ENCODE data around the gene PRELID2.
"Not testable (repeated sequence)": the region's sequence is repeated elsewhere in the genome, so short reads cannot be mapped to it uniquely, and the experiment has no call there.

The PRELID2 gene

DNA sequence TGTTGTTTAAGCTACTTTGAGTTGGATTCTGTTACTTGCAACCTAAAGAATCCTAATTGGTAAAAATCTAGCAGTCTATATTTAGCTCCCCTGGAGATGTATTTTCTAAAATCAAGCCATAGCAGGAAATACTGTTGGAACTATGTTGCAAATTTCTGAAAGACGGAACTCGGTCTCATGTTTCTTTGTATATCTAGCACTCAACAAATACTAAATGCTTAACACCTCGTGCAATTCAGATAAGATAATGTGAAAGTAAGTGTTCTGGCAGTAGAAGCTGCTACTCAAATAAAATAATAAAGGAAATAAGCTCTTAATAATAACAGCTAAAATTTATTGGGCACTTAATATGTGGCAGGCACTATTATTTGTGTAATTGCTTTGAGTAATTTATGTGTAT lies 10.9 kb upstream of the PRELID2 start:
- TF ChIP-seq, protein P1, sequence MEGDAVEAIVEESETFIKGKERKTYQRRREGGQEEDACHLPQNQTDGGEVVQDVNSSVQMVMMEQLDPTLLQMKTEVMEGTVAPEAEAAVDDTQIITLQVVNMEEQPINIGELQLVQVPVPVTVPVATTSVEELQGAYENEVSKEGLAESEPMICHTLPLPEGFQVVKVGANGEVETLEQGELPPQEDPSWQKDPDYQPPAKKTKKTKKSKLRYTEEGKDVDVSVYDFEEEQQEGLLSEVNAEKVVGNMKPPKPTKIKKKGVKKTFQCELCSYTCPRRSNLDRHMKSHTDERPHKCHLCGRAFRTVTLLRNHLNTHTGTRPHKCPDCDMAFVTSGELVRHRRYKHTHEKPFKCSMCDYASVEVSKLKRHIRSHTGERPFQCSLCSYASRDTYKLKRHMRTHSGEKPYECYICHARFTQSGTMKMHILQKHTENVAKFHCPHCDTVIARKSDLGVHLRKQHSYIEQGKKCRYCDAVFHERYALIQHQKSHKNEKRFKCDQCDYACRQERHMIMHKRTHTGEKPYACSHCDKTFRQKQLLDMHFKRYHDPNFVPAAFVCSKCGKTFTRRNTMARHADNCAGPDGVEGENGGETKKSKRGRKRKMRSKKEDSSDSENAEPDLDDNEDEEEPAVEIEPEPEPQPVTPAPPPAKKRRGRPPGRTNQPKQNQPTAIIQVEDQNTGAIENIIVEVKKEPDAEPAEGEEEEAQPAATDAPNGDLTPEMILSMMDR (IDR thresholded peaks at IDR 0.05; ENCODE audit: poor library complexity, severe bottlenecking) = no peak
- Histone ChIP-seq H3K9me3 (ENCODE audit: severe bottlenecking) (no peaks in the 10 kb centered on the region), H3K27me3 (ENCODE audit: insufficient read depth, poor library complexity, severe bottlenecking) (no peaks in the 10 kb centered on the region), H3K4me1 (ENCODE audit: insufficient read depth, poor library complexity, severe bottlenecking) (peaks cover 21% of the 10 kb centered on the region), H3K36me3 (ENCODE audit: low read depth) (no peaks in the 10 kb centered on the region), H3K4me3 (ENCODE audit: severe bottlenecking) (no peak overlapping the region), H3K27ac (ENCODE audit: poor library complexity, severe bottlenecking) (no peak overlapping the region)
- ATAC-seq (ENCODE audit: low read depth) (no peak), DNase-seq (ENCODE audit: low spot score) (no peak)

DNA sequence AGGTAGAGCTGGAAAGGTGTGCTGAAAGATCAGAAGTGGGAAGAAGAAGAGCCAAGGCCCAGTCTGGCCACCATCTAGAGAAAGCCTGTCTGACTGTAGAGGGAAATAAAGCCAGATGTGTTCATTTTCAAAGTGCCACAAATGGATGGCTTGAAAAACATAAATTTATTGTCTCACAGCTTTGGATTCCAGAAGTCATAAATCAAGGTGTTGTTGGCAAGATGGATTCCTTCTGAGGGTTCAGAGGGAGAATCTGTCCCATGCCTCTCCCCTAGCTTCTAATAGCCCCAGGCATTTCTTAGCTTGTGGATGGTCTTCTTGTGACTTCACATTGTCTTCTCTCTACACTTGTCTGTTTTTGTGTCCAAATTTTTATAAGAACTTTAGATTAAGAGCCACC lies 6.2 kb upstream of the PRELID2 start:
- DNase-seq (ENCODE audit: low spot score) = no peak
- Histone ChIP-seq H3K27me3 (ENCODE audit: insufficient read depth, poor library complexity, severe bottlenecking) (no peaks in the 10 kb centered on the region), H3K36me3 (ENCODE audit: low read depth) (no peaks in the 10 kb centered on the region), H3K4me3 (ENCODE audit: severe bottlenecking) (no peak overlapping the region), H3K27ac (ENCODE audit: poor library complexity, severe bottlenecking) (no peak overlapping the region), H3K4me1 (ENCODE audit: insufficient read depth, poor library complexity, severe bottlenecking) (no peaks in the 10 kb centered on the region), H3K9me3 (ENCODE audit: severe bottlenecking) (no peaks in the 10 kb centered on the region)
- ATAC-seq (ENCODE audit: low read depth) = no peak
- TF ChIP-seq, protein P1 (IDR thresholded peaks at IDR 0.05; ENCODE audit: poor library complexity, severe bottlenecking) = no peak

DNA sequence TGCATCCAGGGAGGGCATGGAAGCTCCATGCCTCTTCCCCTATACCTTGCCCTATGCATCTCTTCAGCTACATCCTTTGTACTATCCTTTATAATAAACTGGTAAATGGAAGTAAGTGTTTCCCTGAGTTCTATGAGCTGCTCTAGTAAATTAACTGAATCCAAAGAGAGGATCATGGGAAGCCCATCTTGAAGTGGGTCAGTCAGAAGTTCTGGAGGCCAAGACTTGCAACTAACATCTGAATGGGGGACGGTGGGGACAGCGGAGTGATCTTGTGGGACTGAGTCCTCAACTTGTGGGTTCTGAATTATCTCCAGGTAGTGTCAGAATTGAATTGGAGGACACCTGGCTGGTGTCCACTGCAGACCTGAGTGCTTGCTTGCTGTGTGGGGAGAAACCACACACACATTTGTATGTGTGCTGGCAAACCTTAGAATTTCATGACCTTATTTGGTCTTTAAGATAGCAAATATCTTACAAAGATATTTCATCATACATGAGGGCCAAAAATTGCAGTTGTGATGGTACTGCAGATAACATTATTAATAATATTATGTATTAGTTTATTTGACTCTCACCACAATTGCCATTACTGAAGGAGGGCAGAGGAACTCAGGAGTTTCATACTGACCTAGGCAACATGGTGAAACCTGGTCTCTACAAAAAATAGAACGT lies 5.5 kb upstream of the PRELID2 start:
- Histone ChIP-seq H3K4me3 (ENCODE audit: severe bottlenecking) (no peak overlapping the region), H3K27me3 (ENCODE audit: insufficient read depth, poor library complexity, severe bottlenecking) (no peaks in the 10 kb centered on the region), H3K9me3 (ENCODE audit: severe bottlenecking) (no peaks in the 10 kb centered on the region), H3K36me3 (ENCODE audit: low read depth) (no peaks in the 10 kb centered on the region), H3K27ac (ENCODE audit: poor library complexity, severe bottlenecking) (no peak overlapping the region), H3K4me1 (ENCODE audit: insufficient read depth, poor library complexity, severe bottlenecking) (peaks cover 5% of the 10 kb centered on the region)
- TF ChIP-seq, protein P1 (IDR thresholded peaks at IDR 0.05; ENCODE audit: poor library complexity, severe bottlenecking) = no peak
- ATAC-seq (ENCODE audit: low read depth) (no peak), DNase-seq (ENCODE audit: low spot score) (no peak)

DNA sequence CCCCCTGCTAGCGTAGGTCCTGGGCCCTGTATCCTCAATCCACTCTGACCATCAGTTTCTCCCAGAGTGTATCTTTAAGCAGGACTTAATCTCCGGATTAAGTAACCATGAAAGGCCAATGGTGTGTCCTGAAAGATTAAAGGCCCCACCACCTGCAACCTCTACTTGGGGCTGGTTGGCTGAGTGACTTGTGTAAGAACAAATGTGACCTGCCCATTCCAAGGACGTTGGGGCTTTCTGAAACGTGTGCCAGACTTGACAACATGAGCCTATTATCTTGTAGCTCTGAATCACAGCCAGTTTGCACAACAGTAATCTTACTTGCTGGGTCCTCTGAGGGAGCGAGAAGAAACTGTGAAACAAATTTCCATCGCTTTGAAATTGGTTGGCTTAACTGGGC lies 3.1 kb upstream of the PRELID2 start:
- Histone ChIP-seq H3K27ac (ENCODE audit: poor library complexity, severe bottlenecking) (no peak overlapping the region), H3K4me1 (ENCODE audit: insufficient read depth, poor library complexity, severe bottlenecking) (peaks cover 10% of the 10 kb centered on the region), H3K36me3 (ENCODE audit: low read depth) (no peaks in the 10 kb centered on the region), H3K4me3 (ENCODE audit: severe bottlenecking) (no peak overlapping the region), H3K9me3 (ENCODE audit: severe bottlenecking) (no peaks in the 10 kb centered on the region), H3K27me3 (ENCODE audit: insufficient read depth, poor library complexity, severe bottlenecking) (no peaks in the 10 kb centered on the region)
- DNase-seq (ENCODE audit: low spot score) (no peak), ATAC-seq (ENCODE audit: low read depth) (no peak)
- TF ChIP-seq, protein P1 (IDR thresholded peaks at IDR 0.05; ENCODE audit: poor library complexity, severe bottlenecking) = no peak

DNA sequence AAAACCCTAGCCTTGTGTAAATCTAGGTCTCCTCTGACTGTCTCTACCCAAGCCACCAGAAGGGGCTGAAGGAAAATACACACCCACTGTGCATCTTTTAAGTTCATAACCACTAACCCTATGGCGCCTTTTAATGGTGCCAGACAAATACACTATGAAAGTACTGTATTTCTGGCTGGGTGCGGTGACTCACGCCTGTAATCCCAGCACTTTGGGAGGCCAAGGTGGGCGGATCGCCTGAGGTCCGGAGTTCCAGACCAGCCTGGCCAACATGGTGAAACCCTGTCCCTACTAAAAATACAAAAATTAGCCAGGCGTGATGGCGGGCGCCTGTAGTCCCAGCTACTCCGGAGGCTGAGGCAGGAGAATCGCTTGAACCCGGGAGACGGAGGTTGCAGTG lies 1.1 kb upstream of the PRELID2 start:
- H3K27ac ChIP-seq (ENCODE audit: poor library complexity, severe bottlenecking); ATAC-seq (ENCODE audit: low read depth); H3K4me3 ChIP-seq (ENCODE audit: severe bottlenecking); H3K36me3 ChIP-seq (ENCODE audit: low read depth); H3K27me3 ChIP-seq (ENCODE audit: insufficient read depth, poor library complexity, severe bottlenecking); H3K9me3 ChIP-seq (ENCODE audit: severe bottlenecking); DNase-seq (ENCODE audit: low spot score): not testable (repeated sequence)
- peaks cover 10% of the 10 kb centered on the region for H3K4me1 ChIP-seq (ENCODE audit: insufficient read depth, poor library complexity, severe bottlenecking)
